A673 (cell line): ENCODE measurements around the gene CSNK2A2. TPM values are rescaled to one million over a fixed set of nuclear protein-coding genes. Genes with fewer than 3 reads are reported as not detected.

Source experiments
- BruUV-seq: library from RNA; stranded (reverse); fragments of 400-500 nt; replicated peaks from 2 replicates; lab custom pipeline; 2021; lab: Mats Ljungman, UMichigan
- CTCF ChIA-PET: fragments of 300-600 bp; sonication (Branson Sonifier 250); formaldehyde crosslinking; loops from one replicate; lab custom pipeline; 2022; ENCODE audit warnings: antibody characterized with exemption; lab: Charles Lee
- POLR2A ChIA-PET: fragments of 300-600 bp; sonication (Branson Sonifier 250); formaldehyde crosslinking; loops from one replicate; lab custom pipeline; 2022; ENCODE audit warnings: antibody characterized with exemption; ENCODE audit not compliant: low non-redundant PET; lab: Charles Lee
- DNase-seq: peaks from one replicate; pipeline ENCODE4 v3.0.0-alpha.2; 2015; ENCODE audit warnings: low spot score
- H3K27ac ChIP-seq: fragments of 200-600 bp; sonication (generic); 2 replicates; pipeline ENCODE4 v1.5.1; 2016; ENCODE audit warnings: mixed run types, low read depth, mild to moderate bottlenecking, mixed read lengths, antibody characterized with exemption, low read length; ENCODE audit not compliant: poor library complexity, severe bottlenecking
- H3K27me3 ChIP-seq: fragments of 200-600 bp; sonication (generic); replicated peaks from 2 replicates; pipeline ENCODE4 v1.6.1; 2017; ENCODE audit warnings: mixed run types, low read depth, mild to moderate bottlenecking, mixed read lengths, antibody characterized with exemption, low read length; ENCODE audit not compliant: insufficient read depth, poor library complexity
- H3K36me3 ChIP-seq: fragments of 200-600 bp; sonication (generic); 2 replicates; pipeline ENCODE4 v1.6.1; 2016; ENCODE audit warnings: mixed run types, mild to moderate bottlenecking, mixed read lengths, antibody characterized with exemption, low read length; ENCODE audit not compliant: insufficient read depth, poor library complexity, severe bottlenecking
- H3K4me1 ChIP-seq: fragments of 200-600 bp; sonication (generic); 2 replicates; pipeline ENCODE4 v1.6.1; 2017; ENCODE audit warnings: mixed run types, mild to moderate bottlenecking, mixed read lengths, antibody characterized with exemption, low read length; ENCODE audit not compliant: insufficient read depth, poor library complexity, severe bottlenecking
- H3K4me3 ChIP-seq: fragments of 200-600 bp; sonication (generic); 2 replicates; pipeline ENCODE4 v1.5.1; 2016; ENCODE audit warnings: low read depth, mixed run types, mild to moderate bottlenecking, mixed read lengths, low read length; ENCODE audit not compliant: poor library complexity, severe bottlenecking
- H3K9me3 ChIP-seq: fragments of 200-600 bp; sonication (generic); 2 replicates; pipeline ENCODE4 v1.6.1; 2016; ENCODE audit warnings: mixed run types, low read depth, mild to moderate bottlenecking, mixed read lengths, antibody characterized with exemption, low read length; ENCODE audit not compliant: poor library complexity, severe bottlenecking
- CTCF ChIP-seq: fragments of 300-800, 200-600 bp; sonication (generic); conservative IDR thresholded peaks from 2 replicates; pipeline ENCODE4 v1.5.1; 2017; ENCODE audit warnings: low read depth, mild to moderate bottlenecking, antibody characterized with exemption, low read length, moderate library complexity, mixed read lengths
- EZH2 ChIP-seq: fragments of 200-600 bp; sonication (generic); IDR thresholded peaks from 2 replicates; pipeline ENCODE4 v1.6.1; 2017; ENCODE audit warnings: borderline replicate concordance, low read depth, mild to moderate bottlenecking, mixed read lengths, antibody characterized with exemption, low read length; ENCODE audit not compliant: poor library complexity, severe bottlenecking
- intact Hi-C: fragments of 100-400 bp; cut with micrococcal nuclease; formaldehyde crosslinking; loops from one replicate; pipeline ENCODE4 v1.10.0; 2022; ENCODE audit not compliant: unreplicated experiment
- total RNA-seq: library from RNA; stranded (reverse); gene quantifications from 2 replicates; pipeline ENCODE4 v1.2.3, GENCODE V29; 2021

CSNK2A2 gene
- total RNA-seq, 1 experiment from 2014 or later = 114 TPM

GRCh38 chr16:58186176-58186944, 11.5 kb downstream of the CSNK2A2 start:
- intact Hi-C loops = no loop called here
- BruUV-seq = no TSS peak
- H3K9me3 ChIP-seq = no peaks in the 10 kb centered on the region
- DNase-seq = no peak
- POLR2A ChIA-PET = interaction anchor here (0.6 kb wide), 1 partner anchor 435 kb away, joined by 3 read pairs; no protein-coding TSS in a partner anchor
- no peaks in the 10 kb centered on the region for H3K27me3 ChIP-seq
- CTCF ChIA-PET = no interaction called here
- peaks cover 85% of the 10 kb centered on the region for H3K36me3 ChIP-seq
- H3K27ac ChIP-seq = no peak overlapping the region
- H3K4me3 ChIP-seq = no peak overlapping the region
- no peaks in the 10 kb centered on the region for H3K4me1 ChIP-seq
- TF ChIP-seq CTCF = no peak
- TF ChIP-seq EZH2 = no peak

DNA sequence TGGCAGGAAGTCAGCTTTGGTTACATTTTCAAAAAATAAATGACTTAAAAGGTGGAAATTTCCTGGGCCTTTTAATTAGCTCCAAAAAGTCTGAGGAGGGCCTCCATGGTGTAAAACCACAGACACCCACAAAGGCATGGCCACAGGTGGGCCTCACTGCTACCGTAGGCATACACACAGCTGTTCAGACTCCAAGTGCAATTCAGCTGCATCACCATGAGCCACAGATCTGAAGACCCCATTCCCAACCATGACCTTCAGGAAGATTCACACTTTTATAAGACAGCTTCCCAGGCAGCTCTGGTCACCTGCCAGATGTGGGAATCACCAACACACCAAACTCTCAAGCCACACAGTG, 20.6 kb downstream of the CSNK2A2 start:
- no peak for TF ChIP-seq CTCF
- no peak overlapping the region for H3K27ac ChIP-seq
- DNase-seq = no peak
- no peak overlapping the region for H3K4me3 ChIP-seq
- peaks cover 30% of the 10 kb centered on the region for H3K36me3 ChIP-seq
- no peaks in the 10 kb centered on the region for H3K9me3 ChIP-seq
- BruUV-seq = no TSS peak
- no peaks in the 10 kb centered on the region for H3K27me3 ChIP-seq
- ChIA-PET POLR2A (no interaction called here), CTCF (no interaction called here)
- intact Hi-C loops = no loop called here
- H3K4me1 ChIP-seq = no peaks in the 10 kb centered on the region

GRCh38 chr16:58176608-58177352, 21.1 kb downstream of the CSNK2A2 start:
- H3K36me3 ChIP-seq = peaks cover 32% of the 10 kb centered on the region
- no peaks in the 10 kb centered on the region for H3K4me1 ChIP-seq
- TF ChIP-seq EZH2 (no peak), CTCF (no peak)
- no peak overlapping the region for H3K4me3 ChIP-seq
- ChIA-PET POLR2A (no interaction called here), CTCF (no interaction called here)
- intact Hi-C loops = no loop called here
- H3K27me3 ChIP-seq = no peaks in the 10 kb centered on the region
- DNase-seq = no peak
- H3K9me3 ChIP-seq = no peaks in the 10 kb centered on the region
- BruUV-seq = no TSS peak
- H3K27ac ChIP-seq = no peak overlapping the region
